HepG2 (cell line): Measurements from ENCODE around the gene GMNN. TPM values are rescaled to one million over a fixed set of nuclear protein-coding genes. Genes with fewer than 3 reads are reported as not detected.

Source experiments
- AHR ChIP-seq: IDR thresholded peaks from 2 replicates; pipeline ENCODE4 v1.6.1; 2018; ENCODE audit warnings: missing genetic modification reagents, missing compliant biosample characterization
- CCDC6 ChIP-seq: sonication (generic); formaldehyde crosslinking; IDR thresholded peaks from 2 replicates; pipeline ENCODE4 v1.8.1; 2022; ENCODE audit warnings: mild to moderate bottlenecking, missing genetic modification reagents, moderate library complexity
- CEBPB ChIP-seq: IDR thresholded peaks from 2 replicates; pipeline ENCODE4 v1.6.1; 2011; ENCODE audit warnings: low read depth, low read length, improper control_type of control experiment, borderline replicate concordance
- CEBPG ChIP-seq: IDR thresholded peaks from 2 replicates; pipeline ENCODE4 v1.6.1; 2016
- DPF2 ChIP-seq: sonication (generic); formaldehyde crosslinking; IDR thresholded peaks from 2 replicates; pipeline ENCODE4 v1.4.0; 2020; ENCODE audit warnings: mild to moderate bottlenecking, low read depth, missing genetic modification reagents, borderline replicate concordance
- EP300 ChIP-seq, 3 experiments: sonication (generic) in 1 of 3; formaldehyde crosslinking in 1 of 3; IDR thresholded peaks; 2 replicates each; pipeline versions ENCODE4 v1.5.1 to v1.6.1; 2011 to 2020; ENCODE audit warnings: low read depth in 2 of 3, low read length in 2 of 3, borderline replicate concordance in 1 of 3, improper control_type of control experiment in 1 of 3, mild to moderate bottlenecking in 1 of 3, missing genetic modification reagents in 1 of 3, moderate library complexity in 1 of 3
- FOXJ3 ChIP-seq: sonication (generic); formaldehyde crosslinking; IDR thresholded peaks from 2 replicates; pipeline ENCODE4 v1.4.0; 2020; ENCODE audit warnings: missing genetic modification reagents, mild to moderate bottlenecking, borderline replicate concordance
- FOXO1 ChIP-seq: sonication (generic); formaldehyde crosslinking; IDR thresholded peaks from 2 replicates; pipeline ENCODE4 v1.4.0; 2020; ENCODE audit warnings: missing genetic modification reagents
- GFI1 ChIP-seq: sonication (generic); formaldehyde crosslinking; IDR thresholded peaks from 2 replicates; pipeline ENCODE4 v1.5.0; 2020; ENCODE audit warnings: missing genetic modification reagents, mild to moderate bottlenecking, borderline replicate concordance
- IRF2 ChIP-seq: IDR thresholded peaks from 2 replicates; pipeline ENCODE4 v1.6.1; 2018; ENCODE audit warnings: missing genetic modification reagents, missing compliant biosample characterization
- KAT7 ChIP-seq: IDR thresholded peaks from 2 replicates; pipeline ENCODE4 v1.6.1; 2018; ENCODE audit warnings: borderline replicate concordance, missing compliant biosample characterization
- NCOA2 ChIP-seq: sonication (generic); formaldehyde crosslinking; IDR thresholded peaks from 2 replicates; pipeline ENCODE4 v1.8.0; 2022; ENCODE audit warnings: inconsistent platforms
- NR2F6 ChIP-seq, 2 experiments: IDR thresholded peaks; 2 replicates each; pipeline ENCODE4 v1.6.1; 2016; ENCODE audit warnings: antibody characterized with exemption in 1 of 2, mild to moderate bottlenecking in 1 of 2
- RAD21 ChIP-seq: fragments of 450-650 bp; formaldehyde crosslinking; IDR thresholded peaks from 2 replicates; pipeline ENCODE4 v1.5.0; 2020; ENCODE audit warnings: mild to moderate bottlenecking
- RFXAP ChIP-seq: sonication (generic); formaldehyde crosslinking; IDR thresholded peaks from 2 replicates; pipeline ENCODE4 v1.4.0; 2020; ENCODE audit warnings: missing genetic modification reagents, borderline replicate concordance
- SAP130 ChIP-seq: IDR thresholded peaks from 2 replicates; pipeline ENCODE4 v1.6.1; 2016; ENCODE audit warnings: low read depth
- SOX6 ChIP-seq, 2 experiments: fragments of 450-650 bp in 1 of 2; sonication (generic) in 1 of 2; formaldehyde crosslinking in 1 of 2; IDR thresholded peaks; 2 replicates each; pipeline versions ENCODE4 v1.4.0 to v1.6.1; 2017 to 2020; ENCODE audit warnings: antibody characterized with exemption in 1 of 2, mild to moderate bottlenecking in 1 of 2, missing genetic modification reagents in 1 of 2
- SRSF4 ChIP-seq: fragments of 200-400 bp; formaldehyde crosslinking; IDR thresholded peaks from one replicate; pipeline ENCODE4 v1.6.1; 2018; ENCODE audit warnings: mild to moderate bottlenecking, low read depth, low read length, moderate library complexity; ENCODE audit not compliant: poor library complexity, severe bottlenecking
- ZNF121 ChIP-seq: sonication (generic); formaldehyde crosslinking; IDR thresholded peaks from 2 replicates; pipeline ENCODE4 v1.5.0; 2020; ENCODE audit warnings: mild to moderate bottlenecking, missing genetic modification reagents
- ZNF747 ChIP-seq: sonication (generic); formaldehyde crosslinking; IDR thresholded peaks from 2 replicates; pipeline ENCODE4 v1.8.1; 2023; ENCODE audit warnings: missing genetic modification reagents, mild to moderate bottlenecking, borderline replicate concordance
- ZSCAN29 ChIP-seq: sonication (generic); formaldehyde crosslinking; conservative IDR thresholded peaks from 2 replicates; pipeline ENCODE4 v1.4.0; 2020; ENCODE audit warnings: mild to moderate bottlenecking, missing genetic modification reagents
- polyA plus RNA-seq, 8 experiments: library from polyadenylated mRNA; depleted of rRNA in 3 of 8; stranded (reverse) in 7 of 8; unstranded in 1 of 8; fragments of >200 nt; fragmentation: Illumina TruSeq in 4 of 8; extraction: Trizol in 4 of 8; gene quantifications; 2 replicates each; pipeline versions ENCODE4 v1.2.1 to v1.2.3, GENCODE V29; 2011 to 2016; ENCODE audit warnings: low read depth in 4 of 8, missing spikeins in 1 of 8, mixed read lengths in 1 of 8; ENCODE audit not compliant: insufficient read depth in 1 of 8
- total RNA-seq, 5 experiments: library from RNA; depleted of rRNA; stranded (reverse); fragments of >200 nt; fragmentation: Illumina TruSeq; extraction: Trizol; gene quantifications; 2 replicates each; pipeline ENCODE4 v1.2.3, GENCODE V29; 2016; ENCODE audit warnings: low read depth in 1 of 5
- TF ChIP-seq, protein P1 (sequence below): sonication (generic); formaldehyde crosslinking; conservative IDR thresholded peaks from 2 replicates; pipeline ENCODE4 v1.8.0; 2022; ENCODE audit warnings: mild to moderate bottlenecking, moderate library complexity, missing genetic modification reagents
- TF ChIP-seq, protein P2 (sequence below): conservative IDR thresholded peaks from 2 replicates; pipeline ENCODE4 v1.6.1; 2018; ENCODE audit warnings: missing genetic modification reagents
- TF ChIP-seq, protein P3 (sequence below): IDR thresholded peaks from 2 replicates; pipeline ENCODE4 v1.4.0; 2020; ENCODE audit warnings: mild to moderate bottlenecking, missing genetic modification reagents

GMNN gene
- total and polyA plus RNA-seq, 2 of the 13 experiments (the other 11 are each of a cell fraction or from before 2014, with no cell fraction given), result 61.8 to 154 TPM

DNA sequence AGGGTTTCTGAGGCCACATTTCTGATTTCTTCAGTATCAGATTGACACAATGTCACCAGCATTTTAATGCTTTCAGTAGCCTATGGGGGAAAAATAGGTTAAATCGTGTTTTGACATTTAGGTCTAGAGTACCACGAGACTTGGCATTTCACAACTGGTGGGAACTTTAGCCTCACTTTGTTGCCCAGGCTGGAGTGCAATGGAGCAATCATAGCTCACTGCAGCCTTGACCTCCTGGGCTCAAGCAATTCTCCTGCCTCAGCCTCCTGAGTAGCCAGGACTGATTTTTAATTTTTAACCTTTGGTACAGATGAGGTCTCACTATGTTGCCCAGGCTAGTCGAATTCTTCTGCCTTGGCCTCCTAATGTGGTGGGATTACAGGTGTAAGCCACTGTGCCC lies 35.0 kb downstream of the GMNN start (continued):
- TF ChIP-seq FOXJ3 (CRISPR knock-in tag) (peak; percentile 85; the same call in 1 of the 2 replicates), EP300 (IDR thresholded peaks at IDR 0.05; ENCODE audit: low read depth in 2 of 2, low read length in 2 of 2) (peak in 1 of 2 experiments; percentile 72; a peak in 1 of 4 replicates), EP300 (CRISPR knock-in tag; IDR thresholded peaks at IDR 0.05; ENCODE audit: borderline replicate concordance) (peak; percentile 57; the same call in 1 of the 2 replicates), CCDC6 (no peak), SAP130 (CRISPR knock-in tag) (peak; percentile 65), ZNF121 (CRISPR knock-in tag) (peak; percentile 98), RAD21 (CRISPR knock-in tag) (peak; percentile 16; the same call in 1 of the 2 replicates), FOXO1 (CRISPR knock-in tag) (peak; percentile 88), NCOA2 (CRISPR knock-in tag) (peak; percentile 73), RFXAP (CRISPR knock-in tag) (peak; percentile 42; the same call in 1 of the 2 replicates), AHR (no peak), SRSF4 (no peak), DPF2 (CRISPR knock-in tag) (peak; percentile 60; the same call in 1 of the 2 replicates), IRF2 (CRISPR knock-in tag) (peak; percentile 31; the same call in 1 of the 2 replicates), KAT7 (peak; percentile 63; the same call in 1 of the 2 replicates), GFI1 (CRISPR knock-in tag) (peak; percentile 83), ZNF747 (CRISPR knock-in tag) (0 out of 2 replicates have a peak, but pooled peaks have one; percentile 66), NR2F6 (IDR thresholded peaks at IDR 0.05) (peak; percentile 88), NR2F6 (CRISPR knock-in tag; IDR thresholded peaks at IDR 0.05) (peak; percentile 96), CEBPG (CRISPR knock-in tag) (peak; percentile 93), CEBPB (peak; percentile 96), SOX6 (IDR thresholded peaks at IDR 0.05) (no peak), SOX6 (CRISPR knock-in tag; IDR thresholded peaks at IDR 0.05) (peak; percentile 86), ZSCAN29 (CRISPR knock-in tag) (0 out of 2 replicates have a peak, but pooled peaks have one; percentile 51)
- TF ChIP-seq, protein P1, sequence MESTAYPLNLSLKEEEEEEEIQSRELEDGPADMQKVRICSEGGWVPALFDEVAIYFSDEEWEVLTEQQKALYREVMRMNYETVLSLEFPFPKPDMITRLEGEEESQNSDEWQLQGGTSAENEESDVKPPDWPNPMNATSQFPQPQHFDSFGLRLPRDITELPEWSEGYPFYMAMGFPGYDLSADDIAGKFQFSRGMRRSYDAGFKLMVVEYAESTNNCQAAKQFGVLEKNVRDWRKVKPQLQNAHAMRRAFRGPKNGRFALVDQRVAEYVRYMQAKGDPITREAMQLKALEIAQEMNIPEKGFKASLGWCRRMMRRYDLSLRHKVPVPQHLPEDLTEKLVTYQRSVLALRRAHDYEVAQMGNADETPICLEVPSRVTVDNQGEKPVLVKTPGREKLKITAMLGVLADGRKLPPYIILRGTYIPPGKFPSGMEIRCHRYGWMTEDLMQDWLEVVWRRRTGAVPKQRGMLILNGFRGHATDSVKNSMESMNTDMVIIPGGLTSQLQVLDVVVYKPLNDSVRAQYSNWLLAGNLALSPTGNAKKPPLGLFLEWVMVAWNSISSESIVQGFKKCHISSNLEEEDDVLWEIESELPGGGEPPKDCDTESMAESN (CRISPR knock-in tag), result 0 out of 2 replicates have a peak, but pooled peaks have one; percentile 22
- TF ChIP-seq, protein P2, sequence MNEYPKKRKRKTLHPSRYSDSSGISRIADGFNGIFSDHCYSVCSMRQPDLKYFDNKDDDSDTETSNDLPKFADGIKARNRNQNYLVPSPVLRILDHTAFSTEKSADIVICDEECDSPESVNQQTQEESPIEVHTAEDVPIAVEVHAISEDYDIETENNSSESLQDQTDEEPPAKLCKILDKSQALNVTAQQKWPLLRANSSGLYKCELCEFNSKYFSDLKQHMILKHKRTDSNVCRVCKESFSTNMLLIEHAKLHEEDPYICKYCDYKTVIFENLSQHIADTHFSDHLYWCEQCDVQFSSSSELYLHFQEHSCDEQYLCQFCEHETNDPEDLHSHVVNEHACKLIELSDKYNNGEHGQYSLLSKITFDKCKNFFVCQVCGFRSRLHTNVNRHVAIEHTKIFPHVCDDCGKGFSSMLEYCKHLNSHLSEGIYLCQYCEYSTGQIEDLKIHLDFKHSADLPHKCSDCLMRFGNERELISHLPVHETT (CRISPR knock-in tag), result no peak
- TF ChIP-seq, protein P3, sequence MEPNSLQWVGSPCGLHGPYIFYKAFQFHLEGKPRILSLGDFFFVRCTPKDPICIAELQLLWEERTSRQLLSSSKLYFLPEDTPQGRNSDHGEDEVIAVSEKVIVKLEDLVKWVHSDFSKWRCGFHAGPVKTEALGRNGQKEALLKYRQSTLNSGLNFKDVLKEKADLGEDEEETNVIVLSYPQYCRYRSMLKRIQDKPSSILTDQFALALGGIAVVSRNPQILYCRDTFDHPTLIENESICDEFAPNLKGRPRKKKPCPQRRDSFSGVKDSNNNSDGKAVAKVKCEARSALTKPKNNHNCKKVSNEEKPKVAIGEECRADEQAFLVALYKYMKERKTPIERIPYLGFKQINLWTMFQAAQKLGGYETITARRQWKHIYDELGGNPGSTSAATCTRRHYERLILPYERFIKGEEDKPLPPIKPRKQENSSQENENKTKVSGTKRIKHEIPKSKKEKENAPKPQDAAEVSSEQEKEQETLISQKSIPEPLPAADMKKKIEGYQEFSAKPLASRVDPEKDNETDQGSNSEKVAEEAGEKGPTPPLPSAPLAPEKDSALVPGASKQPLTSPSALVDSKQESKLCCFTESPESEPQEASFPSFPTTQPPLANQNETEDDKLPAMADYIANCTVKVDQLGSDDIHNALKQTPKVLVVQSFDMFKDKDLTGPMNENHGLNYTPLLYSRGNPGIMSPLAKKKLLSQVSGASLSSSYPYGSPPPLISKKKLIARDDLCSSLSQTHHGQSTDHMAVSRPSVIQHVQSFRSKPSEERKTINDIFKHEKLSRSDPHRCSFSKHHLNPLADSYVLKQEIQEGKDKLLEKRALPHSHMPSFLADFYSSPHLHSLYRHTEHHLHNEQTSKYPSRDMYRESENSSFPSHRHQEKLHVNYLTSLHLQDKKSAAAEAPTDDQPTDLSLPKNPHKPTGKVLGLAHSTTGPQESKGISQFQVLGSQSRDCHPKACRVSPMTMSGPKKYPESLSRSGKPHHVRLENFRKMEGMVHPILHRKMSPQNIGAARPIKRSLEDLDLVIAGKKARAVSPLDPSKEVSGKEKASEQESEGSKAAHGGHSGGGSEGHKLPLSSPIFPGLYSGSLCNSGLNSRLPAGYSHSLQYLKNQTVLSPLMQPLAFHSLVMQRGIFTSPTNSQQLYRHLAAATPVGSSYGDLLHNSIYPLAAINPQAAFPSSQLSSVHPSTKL, result peak; percentile 93
